Neutrophil (primary cell): Measurements from ENCODE around the gene TSR3.

Source experiments
- H3K27ac ChIP-seq: fragments of 200-600 bp; sonication (generic); 2 replicates; pipeline ENCODE4 v1.5.1; 2016; ENCODE audit warnings: mild to moderate bottlenecking, moderate library complexity
- H3K27me3 ChIP-seq: fragments of 200-600 bp; sonication (generic); 2 replicates; pipeline ENCODE4 v1.6.0; 2016; ENCODE audit warnings: mild to moderate bottlenecking
- H3K36me3 ChIP-seq: fragments of 200-600 bp; sonication (generic); 2 replicates; pipeline ENCODE4 v1.5.1; 2017
- H3K4me1 ChIP-seq, 2 experiments: fragments of 200-600 bp in 1 of 2; sonication (generic) in 1 of 2; 1 replicate in 1 of 2; 2 replicates in 1 of 2; pipeline versions ENCODE4 v1.5.1 to v1.6.1; 2013 to 2016; ENCODE audit warnings: low read depth in 1 of 2, low read length in 1 of 2, mild to moderate bottlenecking in 1 of 2, moderate library complexity in 1 of 2; ENCODE audit not compliant: control insufficient read depth in 1 of 2, insufficient read depth in 1 of 2
- H3K4me3 ChIP-seq, 2 experiments: fragments of 200-600 bp in 1 of 2; sonication (generic) in 1 of 2; 1 replicate in 1 of 2; 2 replicates in 1 of 2; pipeline ENCODE4 v1.5.1; 2013 to 2016; ENCODE audit warnings: low read depth in 1 of 2, low read length in 1 of 2, mild to moderate bottlenecking in 1 of 2, moderate library complexity in 1 of 2
- H3K9me3 ChIP-seq: fragments of 200-600 bp; sonication (generic); 2 replicates; pipeline ENCODE4 v1.5.1; 2016
- TF ChIP-seq, protein P1 (sequence below): fragments of 200-600 bp; sonication (generic); IDR thresholded peaks from 2 replicates; pipeline ENCODE4 v1.5.1; 2016; ENCODE audit warnings: antibody characterized with exemption

TSR3 gene

DNA sequence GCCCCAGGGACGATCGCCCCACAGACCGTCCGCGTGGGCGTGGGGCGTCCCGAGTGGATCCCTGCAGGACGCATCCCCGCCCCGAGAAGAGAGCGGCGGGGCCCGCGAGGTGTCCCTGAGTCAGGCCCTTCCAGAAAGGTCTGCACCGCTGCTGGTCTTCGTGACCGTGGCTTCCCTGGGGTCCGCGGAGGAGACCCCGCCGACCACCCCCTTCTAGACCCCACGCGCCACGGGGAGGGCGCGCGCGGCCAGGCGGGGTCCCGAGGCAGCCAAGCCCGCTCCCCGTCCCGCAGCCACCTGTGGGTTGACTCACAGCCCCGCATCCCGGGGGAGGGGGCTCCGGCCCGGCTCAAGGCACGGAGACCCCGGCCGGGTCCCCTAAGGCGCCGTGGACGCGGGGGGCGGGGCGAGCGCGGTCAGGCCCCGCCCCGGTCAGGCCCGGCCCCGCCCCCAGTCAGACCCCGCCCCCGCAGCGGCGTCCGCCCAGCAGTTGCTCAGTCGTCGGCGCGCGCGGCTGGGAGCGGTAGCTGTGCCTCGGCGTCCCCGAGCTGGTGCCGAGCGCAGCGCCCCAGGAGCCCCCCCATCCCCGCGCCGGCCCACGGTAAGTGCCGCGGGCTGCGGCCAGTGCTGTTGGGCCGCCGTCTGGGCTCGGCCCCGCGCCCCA lies 18.4 kb downstream of the TSR3 start, which contains the start of gene BAIAP3:
TSS of gene BAIAP3 (plus strand) at position 497 of the 664 bp plus-strand sequence. CDS start 4,905 bp downstream, outside the sequence.
- peaks cover 12 to 29% of the 10 kb centered on the region in 2 experiments for H3K4me1 ChIP-seq
- H3K36me3 ChIP-seq, result no peaks in the 10 kb centered on the region
- H3K9me3 ChIP-seq, result no peaks in the 10 kb centered on the region
- H3K4me3 ChIP-seq, result peak within 1 kb of the TSS; percentile 49 to 55
- TF ChIP-seq, protein P1, sequence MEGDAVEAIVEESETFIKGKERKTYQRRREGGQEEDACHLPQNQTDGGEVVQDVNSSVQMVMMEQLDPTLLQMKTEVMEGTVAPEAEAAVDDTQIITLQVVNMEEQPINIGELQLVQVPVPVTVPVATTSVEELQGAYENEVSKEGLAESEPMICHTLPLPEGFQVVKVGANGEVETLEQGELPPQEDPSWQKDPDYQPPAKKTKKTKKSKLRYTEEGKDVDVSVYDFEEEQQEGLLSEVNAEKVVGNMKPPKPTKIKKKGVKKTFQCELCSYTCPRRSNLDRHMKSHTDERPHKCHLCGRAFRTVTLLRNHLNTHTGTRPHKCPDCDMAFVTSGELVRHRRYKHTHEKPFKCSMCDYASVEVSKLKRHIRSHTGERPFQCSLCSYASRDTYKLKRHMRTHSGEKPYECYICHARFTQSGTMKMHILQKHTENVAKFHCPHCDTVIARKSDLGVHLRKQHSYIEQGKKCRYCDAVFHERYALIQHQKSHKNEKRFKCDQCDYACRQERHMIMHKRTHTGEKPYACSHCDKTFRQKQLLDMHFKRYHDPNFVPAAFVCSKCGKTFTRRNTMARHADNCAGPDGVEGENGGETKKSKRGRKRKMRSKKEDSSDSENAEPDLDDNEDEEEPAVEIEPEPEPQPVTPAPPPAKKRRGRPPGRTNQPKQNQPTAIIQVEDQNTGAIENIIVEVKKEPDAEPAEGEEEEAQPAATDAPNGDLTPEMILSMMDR, result no peak
- peak within 1 kb of the TSS; percentile 69 for H3K27ac ChIP-seq
- H3K27me3 ChIP-seq, result peaks cover 84% of the 10 kb centered on the region

DNA sequence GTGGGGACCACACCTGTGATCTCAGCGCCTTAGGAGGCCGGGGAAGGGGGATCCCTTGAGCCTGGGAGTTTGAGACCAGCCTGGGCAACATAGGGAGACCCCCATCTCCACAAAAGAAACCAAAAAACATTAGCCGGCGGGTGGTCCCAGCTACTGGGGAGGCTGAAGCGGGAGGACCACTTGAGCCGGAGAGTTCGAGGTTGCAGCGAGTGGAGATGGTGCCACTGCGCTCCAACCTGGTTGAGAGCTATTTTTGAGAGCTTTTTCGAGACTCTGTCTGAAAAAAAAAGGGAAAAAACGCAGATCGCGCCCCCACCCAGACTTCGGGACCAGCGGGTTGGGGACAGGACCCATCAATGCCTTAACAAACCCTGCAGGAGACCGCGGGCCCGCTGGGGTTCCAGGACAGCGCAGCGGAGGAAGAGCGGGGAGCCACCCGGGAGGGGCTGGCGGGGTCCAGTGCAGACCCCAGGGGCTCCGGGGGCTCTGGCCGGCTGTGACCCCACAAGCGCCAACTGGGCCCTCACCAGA lies 19.0 kb downstream of the TSR3 start:
- no peaks in the 10 kb centered on the region for H3K9me3 ChIP-seq
- TF ChIP-seq, protein P1, result no peak
- peaks cover 78% of the 10 kb centered on the region for H3K27me3 ChIP-seq
- H3K4me1 ChIP-seq, result peaks cover 12 to 29% of the 10 kb centered on the region in 2 experiments
- no peaks in the 10 kb centered on the region for H3K36me3 ChIP-seq
- peak overlapping the region; percentile 69 for H3K27ac ChIP-seq
- H3K4me3 ChIP-seq, result peak overlapping the region; percentile 49 to 55

GRCh38 chr16:1331712-1332617 lies 19.7 kb downstream of the TSR3 start:
- H3K27me3 ChIP-seq, result peaks cover 71% of the 10 kb centered on the region
- H3K36me3 ChIP-seq, result peaks cover 2% of the 10 kb centered on the region
- TF ChIP-seq, protein P1, result no peak
- peak overlapping the region; percentile 69 for H3K27ac ChIP-seq
- H3K9me3 ChIP-seq, result no peaks in the 10 kb centered on the region
- H3K4me3 ChIP-seq, result peak overlapping the region; percentile 49 to 55
- peaks cover 12 to 29% of the 10 kb centered on the region in 2 experiments for H3K4me1 ChIP-seq

- peaks cover 10% of the 10 kb centered on the region for H3K36me3 ChIP-seq
- peak overlapping the region; percentile 69 for H3K27ac ChIP-seq
- TF ChIP-seq, protein P1, result no peak
- H3K4me1 ChIP-seq, result peaks cover 12 to 29% of the 10 kb centered on the region in 2 experiments
- H3K9me3 ChIP-seq, result no peaks in the 10 kb centered on the region
- peak overlapping the region; percentile 49 to 55 for H3K4me3 ChIP-seq
- H3K27me3 ChIP-seq, result peaks cover 63% of the 10 kb centered on the region
These were observed 20.6 kb downstream of the TSR3 start for GRCh38 chr16:1330931-1331711.
